Left hindlimb (tissue), 1 donor: ENCODE results near the gene ITPR1.

ENCODE experiments used
- DNase-seq: peaks from one replicate; pipeline ENCODE4 v3.0.0-alpha.2; 2018

ITPR1 gene

DNA sequence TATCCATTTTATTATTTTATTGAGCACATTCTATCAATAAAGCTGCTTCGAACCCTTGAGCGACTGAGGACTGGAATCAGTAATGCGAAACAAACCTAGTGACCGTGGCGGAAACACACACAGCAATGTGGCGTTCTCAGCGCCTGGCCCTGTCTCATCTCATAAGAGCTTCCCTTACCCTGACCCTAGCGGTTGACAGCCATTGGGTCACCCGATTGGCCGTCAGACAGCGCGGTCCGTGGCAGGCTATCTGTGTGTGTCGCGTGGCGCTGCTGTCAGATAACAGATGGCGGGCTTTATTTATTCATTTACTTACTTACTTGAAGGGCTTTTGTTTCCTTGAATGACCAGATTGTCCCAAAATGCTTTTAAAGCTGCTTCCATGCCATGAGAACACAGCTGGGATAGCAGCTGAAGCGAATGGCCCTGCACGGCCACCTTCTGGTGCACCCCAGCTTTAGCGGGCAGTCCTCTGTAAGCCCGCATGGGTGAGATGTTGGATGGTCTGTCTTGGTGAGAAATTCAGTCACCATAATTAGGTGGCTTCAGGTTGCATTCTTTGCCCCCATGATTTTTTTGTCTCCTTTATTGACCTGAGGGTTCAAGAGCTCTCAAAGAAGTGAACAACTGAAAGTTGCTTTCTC lies 270.6 kb downstream of the ITPR1 start:
- DNase-seq: no peak

DNA sequence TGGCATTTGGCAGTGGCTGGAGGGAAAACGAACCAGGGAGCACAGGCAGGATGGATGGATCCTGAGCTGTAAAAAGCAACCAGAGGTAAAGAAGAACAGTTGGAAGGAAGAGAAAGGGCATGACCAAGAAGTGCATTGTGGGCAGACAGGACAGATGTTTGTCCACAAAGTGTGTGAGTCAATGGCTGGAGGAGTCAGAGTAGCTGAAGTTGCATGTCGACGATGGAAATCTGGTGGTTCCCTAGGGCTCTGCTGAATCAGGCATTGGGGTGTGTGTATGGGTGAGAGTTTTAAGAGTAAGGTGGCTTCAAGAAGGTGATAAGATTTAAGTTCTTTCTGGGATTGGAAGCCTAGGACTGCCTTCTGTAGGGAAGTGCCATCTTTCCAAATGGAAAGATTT lies 272.1 kb downstream of the ITPR1 start:
- DNase-seq: no peak

DNA sequence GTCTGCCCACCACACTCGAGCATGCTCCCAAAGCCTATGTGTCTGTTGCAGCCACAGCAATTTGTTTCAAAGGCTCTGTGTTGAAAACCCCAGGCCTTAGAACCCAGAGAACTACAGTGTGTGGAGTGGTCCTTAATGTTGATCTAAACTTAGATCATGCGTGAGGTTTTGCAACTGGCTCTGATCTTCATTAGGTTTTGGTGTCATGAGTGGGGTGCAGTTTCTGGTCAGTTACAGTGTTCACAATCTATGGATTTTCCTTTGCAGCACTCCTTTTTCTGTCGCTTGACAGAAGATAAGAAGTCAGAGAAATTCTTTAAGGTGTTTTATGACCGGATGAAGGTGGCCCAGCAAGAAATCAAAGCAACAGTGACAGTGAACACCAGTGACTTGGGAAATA lies 273.1 kb downstream of the ITPR1 start:
- DNase-seq: no peak

DNA sequence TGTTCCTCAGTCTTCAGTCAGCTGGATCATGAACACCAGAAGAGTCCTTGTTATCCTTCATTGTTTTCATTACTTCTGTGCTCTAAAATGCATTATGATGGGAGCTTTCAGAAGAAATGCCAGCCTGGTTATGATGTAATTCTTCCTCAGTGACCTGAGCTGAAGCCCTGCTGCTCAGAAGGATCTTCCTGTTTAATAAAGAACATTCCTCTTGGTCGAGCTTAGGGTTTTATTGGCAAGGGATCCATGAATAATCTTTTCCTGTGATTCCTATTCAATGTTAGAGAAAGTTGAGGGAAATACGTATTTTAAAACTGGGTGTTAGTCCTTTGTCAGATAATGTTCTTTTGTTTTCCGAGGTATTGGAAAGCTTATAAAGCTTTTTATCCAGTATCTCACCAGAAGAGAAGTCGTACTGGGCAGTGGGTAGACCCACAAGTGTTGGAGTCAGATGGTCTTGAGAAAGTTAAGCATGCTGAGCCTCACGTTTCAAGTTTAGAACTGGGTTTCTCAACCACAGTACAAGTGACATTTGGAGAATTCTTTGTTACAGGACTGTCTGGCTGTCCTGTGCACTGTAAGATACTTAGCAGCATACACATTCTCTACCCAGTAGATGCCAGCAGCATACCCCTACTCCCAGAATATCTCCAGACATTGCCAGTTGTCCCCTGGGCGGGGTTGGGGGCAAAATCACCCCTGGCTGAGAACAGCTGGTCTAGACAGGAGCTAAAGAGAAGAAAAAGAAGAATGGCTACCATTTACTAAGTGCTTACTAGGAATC lies 273.8 kb downstream of the ITPR1 start:
- DNase-seq: no peak

DNA sequence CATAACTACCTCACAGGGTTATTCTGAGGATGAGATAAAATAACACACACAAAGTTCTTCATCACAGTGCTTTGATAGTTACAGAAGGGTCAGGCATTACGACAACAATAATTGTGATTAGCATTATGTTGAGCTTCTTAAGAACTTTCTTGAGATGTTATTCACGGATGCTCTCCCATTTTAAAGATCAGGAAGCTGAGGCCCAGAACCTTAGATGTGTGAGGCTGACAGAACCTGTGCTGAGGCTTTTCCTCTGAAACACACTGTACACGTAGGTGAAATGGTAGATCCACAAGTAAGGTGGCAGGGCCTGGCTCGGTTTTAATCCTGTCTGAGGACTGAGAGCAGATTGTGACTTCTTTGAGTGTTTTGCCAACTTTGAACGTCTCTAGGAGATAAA lies 274.9 kb downstream of the ITPR1 start:
- DNase-seq: no peak

DNA sequence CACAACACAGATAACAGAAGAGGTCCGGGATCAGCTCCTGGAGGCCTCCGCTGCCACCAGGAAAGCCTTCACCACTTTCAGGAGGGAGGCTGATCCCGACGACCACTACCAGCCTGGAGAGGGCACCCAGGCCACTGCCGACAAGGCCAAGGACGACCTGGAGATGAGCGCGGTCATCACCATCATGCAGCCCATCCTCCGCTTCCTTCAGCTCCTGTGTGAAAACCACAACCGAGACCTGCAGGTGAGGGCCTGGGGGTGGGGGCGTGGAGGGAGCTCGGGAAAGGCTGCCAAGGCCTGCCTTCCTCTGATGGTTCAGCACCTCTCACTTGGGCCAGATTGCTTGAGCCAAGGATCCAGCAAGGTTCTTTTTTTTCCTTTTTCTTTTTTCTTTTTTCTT lies 275.4 kb downstream of the ITPR1 start:
- DNase-seq: no peak

DNA sequence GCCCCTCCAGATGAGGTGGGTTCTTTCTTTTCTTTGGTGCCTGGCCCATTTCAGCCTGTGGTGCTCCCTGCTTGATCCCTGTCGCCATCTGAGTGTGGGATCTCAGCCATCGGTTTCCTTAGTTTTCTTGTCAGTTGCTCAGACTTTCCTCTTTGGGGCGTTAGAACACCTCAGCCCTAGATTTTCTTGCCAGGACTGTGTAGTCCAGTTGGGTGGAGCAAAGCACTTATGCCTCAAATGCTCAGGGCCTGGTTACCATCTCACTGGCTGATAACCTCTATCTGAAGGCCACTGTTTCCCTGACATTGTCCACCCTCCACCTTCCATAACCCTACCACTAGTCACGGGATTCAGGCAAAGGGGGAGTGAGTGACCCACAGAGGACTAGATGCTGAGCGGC lies 277.4 kb downstream of the ITPR1 start:
- DNase-seq: no peak

DNA sequence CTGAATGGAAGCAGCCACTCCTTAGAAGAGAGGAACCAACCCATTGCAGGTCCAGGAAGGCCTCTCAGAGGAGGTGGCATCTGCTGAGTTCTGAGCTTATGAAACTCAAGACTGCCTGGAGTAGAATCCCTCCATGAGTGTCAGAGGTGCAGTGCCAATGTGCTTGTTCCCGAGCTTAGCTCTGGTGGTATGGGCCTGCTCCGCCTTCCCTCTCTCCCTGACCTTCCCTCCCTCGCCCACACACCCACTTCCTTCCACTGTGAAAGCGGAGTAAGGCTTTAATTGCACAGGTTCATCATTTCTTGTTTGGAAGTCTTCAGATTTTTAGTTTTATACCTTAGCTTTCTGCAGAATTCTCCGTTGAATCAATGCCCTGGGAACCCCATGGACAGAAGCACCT lies 278.1 kb downstream of the ITPR1 start:
- no peak for DNase-seq

DNA sequence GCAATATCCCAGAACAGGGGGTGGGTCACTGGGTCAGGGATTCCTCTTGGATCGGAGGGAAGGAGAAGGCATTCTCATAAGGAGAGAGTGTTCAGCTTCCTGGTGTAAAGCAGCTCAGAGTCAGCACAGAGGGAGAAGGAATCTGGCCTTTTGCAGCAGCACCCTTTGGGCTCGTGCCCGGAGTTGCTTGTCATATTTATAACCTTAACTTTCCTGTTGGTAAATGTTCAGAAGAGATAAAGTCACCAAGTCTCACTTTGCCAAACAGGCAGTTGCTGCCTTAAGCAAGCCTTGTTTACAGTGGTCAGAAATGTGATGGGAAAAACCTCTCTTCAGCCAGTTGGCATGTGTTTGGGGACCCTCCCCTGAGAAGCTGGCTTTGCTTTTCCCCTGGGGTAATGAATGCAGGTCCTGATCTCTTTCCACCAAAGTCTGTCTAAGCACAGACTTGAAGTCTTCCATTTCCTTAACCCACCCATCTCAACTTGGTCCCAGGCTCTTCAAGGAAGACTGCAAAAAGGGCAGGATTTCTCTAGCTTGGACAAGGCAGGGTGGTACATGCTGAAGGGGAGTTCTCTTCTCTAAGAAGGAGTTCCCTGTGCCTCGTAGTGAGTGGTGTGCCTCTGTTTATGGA lies 279.1 kb downstream of the ITPR1 start:
- DNase-seq: no peak

DNA sequence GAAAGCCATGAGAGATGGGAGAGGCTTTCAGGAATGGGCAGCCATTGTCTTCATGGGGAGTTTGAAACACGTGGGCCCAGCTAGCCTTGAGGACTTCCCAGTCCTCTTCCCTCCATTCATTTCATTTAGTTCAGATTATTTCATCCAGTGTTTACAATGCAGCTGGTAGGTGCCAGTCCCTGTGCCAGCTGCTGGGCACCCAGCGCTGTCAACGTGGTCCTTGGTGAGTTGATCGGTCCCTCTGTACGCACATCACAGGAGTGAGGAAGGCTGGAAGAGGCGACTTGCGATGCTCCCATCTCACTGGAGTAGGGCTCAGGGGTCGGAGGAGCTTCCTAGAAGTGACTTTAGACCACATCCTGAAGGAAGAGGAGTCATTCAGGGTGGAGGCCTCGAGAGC lies 279.7 kb downstream of the ITPR1 start:
- no peak for DNase-seq

DNA sequence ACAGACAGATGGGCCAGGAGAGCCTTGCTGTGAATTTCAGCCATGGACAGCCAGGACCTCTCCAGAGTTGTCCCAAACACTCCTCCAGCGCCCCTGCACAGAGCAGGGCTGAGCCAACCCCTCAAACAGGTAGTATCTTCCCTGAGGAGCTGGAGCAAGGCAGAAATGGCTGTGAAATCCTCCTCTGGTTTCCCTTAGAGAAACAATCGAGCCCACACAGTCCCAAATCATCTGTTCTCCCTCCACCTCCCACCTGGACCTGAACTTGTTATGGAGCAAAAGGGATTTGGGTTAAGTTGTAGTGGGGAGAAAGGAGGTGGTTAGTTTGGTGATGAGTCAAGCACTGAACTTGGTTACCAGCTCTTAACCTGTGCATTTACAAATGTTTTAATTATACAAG lies 280.4 kb downstream of the ITPR1 start:
- DNase-seq: no peak

DNA sequence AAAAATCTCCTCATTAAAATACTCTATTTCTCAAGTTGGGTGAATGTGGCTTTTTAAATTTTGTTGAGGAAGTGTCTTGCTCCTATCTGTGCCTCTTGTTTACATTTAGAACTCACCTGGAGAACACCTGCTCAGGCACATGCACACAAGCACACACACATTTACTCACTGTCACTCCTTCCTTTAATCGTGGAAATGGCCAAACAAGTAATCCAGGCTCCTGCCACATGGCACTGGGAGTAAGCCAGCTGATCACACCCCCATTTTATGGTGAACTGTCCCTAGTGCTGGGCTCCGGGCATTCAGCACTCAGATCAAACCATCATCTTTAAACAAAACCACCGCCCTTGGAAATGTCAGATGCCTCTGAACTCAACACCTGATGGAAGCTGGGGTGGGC lies 281.4 kb downstream of the ITPR1 start:
- DNase-seq: no peak

DNA sequence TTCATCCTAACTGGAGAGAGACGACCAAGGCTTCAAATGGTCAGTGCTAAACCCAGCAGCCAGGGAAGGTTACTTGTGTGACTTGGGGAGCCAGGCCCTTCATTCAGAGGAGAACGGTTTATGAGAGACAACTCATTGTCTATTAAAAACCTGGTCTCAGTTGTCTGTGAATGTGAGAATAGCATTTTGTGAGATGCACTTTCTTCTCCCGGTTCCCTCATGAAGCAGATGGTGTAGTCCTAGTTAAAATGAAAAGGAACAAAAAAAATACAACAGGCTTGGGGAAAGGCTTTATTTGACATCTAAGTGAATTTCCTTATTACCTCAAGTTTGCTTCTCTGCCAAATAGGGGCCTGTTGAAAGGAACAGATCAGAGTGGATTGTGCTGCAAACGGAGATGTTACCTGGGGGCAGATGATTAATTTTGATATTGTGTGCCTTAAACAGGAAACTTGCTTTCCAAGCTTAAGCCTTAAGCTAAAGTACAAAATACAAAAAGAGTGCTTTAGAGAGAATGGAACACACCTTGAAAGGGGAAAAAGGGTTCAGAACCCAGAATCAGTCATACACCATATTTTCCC lies 283.3 kb downstream of the ITPR1 start:
- DNase-seq: no peak

DNA sequence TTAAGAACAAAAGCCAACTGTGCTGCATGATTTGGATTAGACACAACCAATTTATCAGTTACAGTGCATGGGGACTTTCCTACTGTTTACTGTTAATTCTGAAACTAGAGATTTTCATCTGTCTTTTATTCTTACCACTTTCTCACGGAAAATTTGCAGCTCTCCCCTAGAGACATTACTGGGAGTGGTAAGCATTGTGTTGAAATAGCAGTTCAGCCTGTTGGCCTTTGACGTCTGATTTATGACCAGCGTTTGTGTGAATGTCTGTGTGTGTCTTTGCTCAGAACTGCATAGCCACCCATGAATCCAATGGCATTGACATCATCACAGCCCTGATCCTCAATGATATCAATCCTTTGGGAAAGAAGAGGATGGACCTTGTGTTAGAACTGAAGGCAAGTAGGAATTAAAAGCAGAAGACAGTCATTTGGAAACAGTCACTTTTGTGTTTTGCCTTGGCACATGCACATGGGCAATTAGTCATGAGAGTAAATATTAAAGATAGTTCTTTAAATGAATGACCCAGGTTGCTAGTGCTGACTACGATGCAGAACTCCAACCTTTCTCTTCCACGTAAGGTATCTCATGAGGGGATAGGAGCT lies 283.9 kb downstream of the ITPR1 start:
- DNase-seq: no peak

DNA sequence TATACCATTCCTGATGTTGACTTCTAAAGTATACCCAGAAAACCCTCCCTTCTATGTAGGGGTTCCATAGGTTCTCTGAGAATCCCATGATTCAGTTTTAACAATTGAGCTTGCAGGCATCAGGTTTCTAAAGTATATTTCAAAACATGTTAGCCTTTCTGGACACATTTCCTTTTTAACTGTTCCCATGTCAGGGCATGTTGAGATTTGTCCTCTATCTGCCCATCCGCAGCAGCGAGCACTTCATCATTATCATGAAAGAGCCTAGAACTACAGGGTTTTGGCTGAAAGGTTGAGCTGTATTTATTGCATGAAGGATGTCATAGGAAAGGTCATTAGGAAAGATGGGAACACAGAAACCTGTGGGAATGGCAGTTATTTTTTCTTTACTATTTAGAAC lies 285.0 kb downstream of the ITPR1 start:
- DNase-seq: no peak

DNA sequence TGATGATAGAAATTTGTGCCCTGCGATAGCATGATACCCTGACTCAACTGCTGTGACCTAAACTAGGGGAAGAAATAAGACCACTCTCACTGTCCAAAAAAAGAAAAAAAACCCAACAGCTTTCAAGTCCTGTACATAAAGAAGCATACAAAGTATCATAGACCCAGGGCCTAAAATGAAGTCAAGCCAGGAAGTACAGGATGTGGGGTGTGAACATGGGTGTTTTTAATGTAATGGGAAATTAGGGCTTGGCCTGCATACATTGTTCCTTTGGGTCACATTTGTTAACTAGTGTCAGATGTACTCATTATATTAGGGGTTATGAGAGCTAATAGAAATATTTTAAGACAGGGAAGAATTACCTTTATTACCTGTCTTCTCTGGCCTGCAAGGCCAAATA lies 285.6 kb downstream of the ITPR1 start:
- no peak for DNase-seq

DNA sequence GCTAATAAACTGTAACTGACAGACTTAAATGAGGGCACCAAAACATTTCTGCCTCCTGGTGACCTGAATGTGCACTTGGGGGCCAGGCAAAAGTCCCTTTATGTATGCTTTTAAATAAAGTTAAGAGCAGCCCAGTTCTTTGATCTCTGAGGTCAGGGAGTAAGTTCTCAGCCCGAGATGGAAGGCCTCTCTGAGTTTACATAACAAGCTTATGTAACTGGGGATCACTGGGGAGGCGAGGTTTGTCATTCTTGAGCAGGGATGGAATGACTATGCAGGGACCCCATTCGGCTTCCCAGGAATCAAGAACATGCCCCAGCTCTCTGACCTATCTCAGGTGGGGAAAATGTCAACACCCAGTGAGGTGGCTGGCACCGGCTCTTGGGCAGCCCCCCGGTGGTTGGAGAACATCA lies 287.4 kb downstream of the ITPR1 start:
- DNase-seq: no peak

DNA sequence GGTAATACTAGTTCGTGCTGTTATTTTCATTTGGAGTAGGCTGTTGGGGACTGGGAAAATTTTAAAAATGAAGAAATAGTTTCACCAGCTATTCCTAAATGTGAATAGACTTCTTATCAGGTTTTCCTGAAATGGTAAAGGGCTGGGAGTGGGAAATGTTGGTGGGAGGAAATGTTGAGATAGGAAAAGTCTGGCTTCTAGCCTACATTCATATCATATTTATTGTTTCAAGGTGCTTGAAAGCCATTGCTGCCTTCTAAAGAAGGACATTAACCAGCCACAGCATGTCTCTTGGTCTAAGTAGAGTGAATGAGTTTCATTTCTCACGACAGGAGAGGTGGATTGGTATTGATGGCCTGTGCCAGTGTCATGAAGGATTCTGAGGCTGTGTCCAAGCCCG lies 288.9 kb downstream of the ITPR1 start:
- no peak for DNase-seq

DNA sequence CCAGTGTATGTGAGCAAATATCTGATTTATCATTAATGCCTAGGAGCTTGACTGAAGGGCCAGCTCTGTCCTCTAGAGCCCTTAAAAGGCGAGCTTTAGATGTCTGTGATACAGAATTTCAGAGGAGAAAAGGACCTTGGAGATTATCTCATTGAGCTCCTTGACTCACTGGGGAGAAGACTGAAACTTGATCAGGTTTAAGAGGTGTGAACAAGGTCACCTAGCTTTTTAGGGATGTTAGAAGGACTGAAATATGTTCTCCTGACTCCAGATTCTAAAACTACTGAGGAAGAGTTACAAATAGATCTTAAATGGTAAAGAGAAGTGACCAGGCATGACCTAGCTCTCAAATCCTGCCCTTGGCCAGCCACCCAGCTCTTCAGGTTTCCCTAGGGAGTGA lies 292.4 kb downstream of the ITPR1 start:
- DNase-seq: no peak

DNA sequence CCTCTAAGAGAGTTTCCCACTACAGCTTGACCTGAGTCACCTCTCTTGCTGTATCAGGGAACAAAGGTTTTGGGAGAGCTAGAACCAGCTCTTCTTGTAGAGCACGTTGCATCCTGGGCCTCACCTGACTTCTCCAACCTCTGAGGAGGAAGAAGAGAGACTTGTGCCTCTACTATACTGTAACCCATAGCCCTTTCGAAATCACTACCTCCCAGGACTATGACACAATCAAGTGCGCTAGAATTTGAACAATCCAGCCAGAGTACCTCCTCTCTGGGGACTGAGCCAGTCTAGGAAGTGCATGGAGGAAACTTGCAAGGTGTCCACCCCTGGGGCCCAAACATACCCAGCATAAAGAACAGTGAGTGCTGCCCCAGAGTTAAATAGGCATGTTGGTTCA lies 293.3 kb downstream of the ITPR1 start:
- no peak for DNase-seq

DNA sequence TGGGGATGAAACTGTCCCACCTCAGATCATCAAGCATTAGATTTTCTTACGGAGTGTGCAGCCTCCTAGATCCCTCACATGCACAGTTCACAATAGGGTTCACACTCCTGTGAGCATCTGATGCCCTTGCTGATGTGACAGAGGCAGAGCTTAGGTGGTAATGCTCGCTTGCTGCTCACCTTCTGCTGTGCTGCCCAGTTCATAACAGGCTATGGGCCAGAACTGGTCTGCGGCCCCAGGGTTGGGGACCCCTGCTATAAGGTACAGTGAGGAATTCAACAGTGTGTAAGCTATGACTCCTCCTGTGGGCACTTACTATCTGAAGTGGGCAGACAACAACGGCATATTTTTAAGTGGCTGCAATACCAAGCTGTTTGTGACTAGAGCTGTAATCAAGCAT lies 298.2 kb downstream of the ITPR1 start:
- no peak for DNase-seq

DNA sequence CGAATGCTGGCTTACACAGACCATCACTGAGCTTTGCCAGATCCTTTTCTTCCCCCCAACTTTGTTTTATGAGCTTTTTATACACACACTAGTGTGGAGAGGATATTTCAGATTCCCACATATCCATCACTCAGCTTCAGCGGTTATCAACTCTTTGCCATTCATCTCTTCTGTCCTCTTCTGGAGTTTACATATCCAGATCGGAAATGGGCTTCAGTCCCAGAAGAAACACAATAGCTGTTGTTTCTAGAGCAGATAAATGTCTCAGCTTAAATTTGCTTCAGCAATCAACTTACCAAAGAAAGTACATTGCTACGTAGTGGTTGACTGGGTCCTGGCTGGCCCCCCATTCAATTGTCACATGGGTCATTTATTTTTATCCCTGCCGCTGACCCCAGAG lies 300.2 kb downstream of the ITPR1 start:
- DNase-seq: no peak

DNA sequence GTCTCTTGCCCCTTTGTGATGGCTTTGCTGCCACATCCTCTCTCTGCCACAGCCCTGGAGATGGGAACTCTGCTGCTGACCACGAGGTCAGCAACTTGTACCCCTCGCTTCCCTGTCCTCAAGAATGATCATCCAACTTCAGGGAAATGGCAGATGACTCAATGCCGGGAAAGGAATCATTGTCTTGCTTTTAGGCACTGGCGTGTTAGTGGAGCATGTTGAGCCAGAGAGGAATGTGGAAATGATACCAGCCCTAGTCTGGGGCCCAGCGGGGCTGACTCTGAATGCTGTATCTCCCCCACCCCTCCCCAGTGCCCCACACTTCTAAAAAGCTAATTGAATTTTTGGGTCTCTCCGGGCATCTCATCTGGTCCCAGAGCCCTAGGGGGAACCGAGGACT lies 301.2 kb downstream of the ITPR1 start:
- no peak for DNase-seq

DNA sequence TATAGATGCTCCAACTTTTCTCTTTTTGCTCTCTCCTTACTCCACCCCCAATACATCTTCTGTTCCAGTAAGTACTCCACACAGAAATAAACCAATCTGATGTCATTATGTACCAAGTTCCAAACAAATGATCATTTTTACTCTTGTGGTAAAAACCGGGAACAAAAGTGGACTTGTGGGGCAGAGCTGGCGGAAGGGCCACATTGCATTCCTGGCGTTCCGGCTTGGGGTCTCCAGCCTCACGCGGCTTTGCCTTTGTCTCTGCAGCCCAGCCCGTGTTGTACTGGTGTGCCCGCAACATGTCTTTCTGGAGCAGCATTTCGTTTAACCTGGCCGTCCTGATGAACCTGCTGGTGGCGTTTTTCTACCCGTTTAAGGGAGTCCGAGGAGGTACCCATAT lies 301.6 kb downstream of the ITPR1 start:
- DNase-seq: no peak
